ENCODE results near the gene UCP3. TPM values are rescaled to one million over a fixed set of nuclear protein-coding genes. Genes with fewer than 3 reads are reported as not detected.

Gene UCP3
- total and polyA plus RNA-seq, 2 of the 8 experiments (the other 6 are each of a cell fraction or from before 2014, with no cell fraction given): 0.85 to 1.3 TPM

GRCh38 chr11:74057249-74058151 is 48.6 kb upstream of the UCP3 start:
- H2BK20ac ChIP-seq (ENCODE audit: low read length): no peak overlapping the region
- H2BK5ac ChIP-seq (ENCODE audit: low read depth, low read length): no peak overlapping the region
- H2BK120ac ChIP-seq (replicated peaks; ENCODE audit: low read depth, low read length): no peak overlapping the region
- H4K5ac ChIP-seq (ENCODE audit: insufficient read length, low read depth, low read length): no peak overlapping the region
- 93% methylated on average over 8 of the region's 8 CpGs; no CpG with 5 or more reads in 1 of the 2 experiments for WGBS, 2 experiments (ENCODE audit: extremely low coverage in 1 of 2, insufficient coverage in 1 of 2, insufficient read length in 1 of 2, insufficient replicate concordance in 2 of 2, low coverage in 1 of 2, low lambda C conversion rate in 2 of 2, missing lambda C conversion rate in 1 of 2)
- DNase-seq (ENCODE audit: low read depth in 1 of 2, low spot score in 2 of 2): no peak
- no peak overlapping the region for H2AK5ac ChIP-seq (ENCODE audit: low read depth, low read length)
- ChIA-PET CTCF (ENCODE audit: partially characterized antibody) (interaction anchor here (0.6 to 1.0 kb wide), 2 partner anchors 37 to 783 kb away, joined by 3 read pairs; no protein-coding TSS in a partner anchor), POLR2A (ENCODE audit: partially characterized antibody) (no interaction called here)
- H3K79me2 ChIP-seq (ENCODE audit: control insufficient read depth in 1 of 2, insufficient read depth in 2 of 2, low read length in 2 of 2): no peaks in the 10 kb centered on the region
- H3K4me1 ChIP-seq (replicated peaks in 1 of 4; ENCODE audit: control insufficient read depth in 3 of 4, insufficient read depth in 4 of 4, low read length in 3 of 4): no peaks in the 10 kb centered on the region
- H3K56ac ChIP-seq (replicated peaks; ENCODE audit: insufficient read length, low read depth, low read length): no peak overlapping the region
- no peak for FAIRE-seq
- no peak overlapping the region for H3K4me3 ChIP-seq (ENCODE audit: extremely low read depth in 1 of 4, insufficient read depth in 2 of 4, low read depth in 3 of 4, low read length in 4 of 4)
- no peaks in the 10 kb centered on the region for H4K20me1 ChIP-seq (replicated peaks in 1 of 2; ENCODE audit: control insufficient read depth in 1 of 2, insufficient read depth in 2 of 2, low read length in 2 of 2)
- no peak overlapping the region for H3K4me2 ChIP-seq (ENCODE audit: insufficient read depth in 1 of 2, low read depth in 2 of 2, low read length in 2 of 2)
- H3K18ac ChIP-seq (ENCODE audit: extremely low read depth, low read length): no peak overlapping the region
- no peaks in the 10 kb centered on the region for H3K79me1 ChIP-seq (ENCODE audit: low read depth, low read length)
- H3K14ac ChIP-seq (ENCODE audit: insufficient read length): no peak overlapping the region
- no peak overlapping the region for H4K91ac ChIP-seq (replicated peaks; ENCODE audit: insufficient read length, low read length)
- no peak overlapping the region for H3K9ac ChIP-seq (replicated peaks in 1 of 4; ENCODE audit: extremely low read depth in 1 of 4, low read depth in 3 of 4, low read length in 3 of 4)
- H3K23ac ChIP-seq (ENCODE audit: insufficient read length): no peak overlapping the region
- H3K23me2 ChIP-seq (ENCODE audit: low read depth, low read length): no peaks in the 10 kb centered on the region
- H3K9me3 ChIP-seq (ENCODE audit: insufficient read depth in 2 of 2, low read depth in 1 of 2, low read length in 1 of 2): no peaks in the 10 kb centered on the region
- H3K27me3 ChIP-seq (replicated peaks in 1 of 4; ENCODE audit: control insufficient read depth in 3 of 4, extremely low read depth in 1 of 4, insufficient read depth in 3 of 4, low read length in 3 of 4): no peaks in the 10 kb centered on the region
- H3K36me3 ChIP-seq (ENCODE audit: control insufficient read depth in 2 of 4, insufficient read depth in 4 of 4, low read length in 3 of 4): peaks cover 0 to 3% (median 0%) of the 10 kb centered on the region in 4 experiments; a peak in 1 of 8 replicates
- no peak overlapping the region for H4K8ac ChIP-seq (ENCODE audit: extremely low read depth, insufficient read depth, low read length)
- H3K4ac ChIP-seq (replicated peaks; ENCODE audit: insufficient read length, low read depth, low read length): no peak overlapping the region
- no peak overlapping the region for H2BK12ac ChIP-seq (ENCODE audit: low read depth, low read length)
- no peak overlapping the region for H2AFZ ChIP-seq (ENCODE audit: low read length)
- H3K27ac ChIP-seq (ENCODE audit: low read depth, low read length): no peak overlapping the region
- no peak overlapping the region for H2BK15ac ChIP-seq (ENCODE audit: low read length)
- TF ChIP-seq JUND (IDR thresholded peaks at IDR 0.05; ENCODE audit: low read length): no peak
- no peak for TF ChIP-seq BRCA1 (IDR thresholded peaks at IDR 0.05; ENCODE audit: low read depth, low read length)
- no peak for TF ChIP-seq TEAD4 (IDR thresholded peaks at IDR 0.05; ENCODE audit: low read depth, low read length)
- no peak for TF ChIP-seq TBP (IDR thresholded peaks at IDR 0.05; ENCODE audit: low read depth, low read length)
- TF ChIP-seq SP4 (IDR thresholded peaks at IDR 0.05; ENCODE audit: low read length): no peak
- no peak for TF ChIP-seq TAF1 (IDR thresholded peaks at IDR 0.05; ENCODE audit: low read depth, low read length)
- TF ChIP-seq EZH2 (IDR thresholded peaks at IDR 0.05; ENCODE audit: low read depth, low read length, severe bottlenecking): no peak

Data from H1 (cell line).